Stimulated activated naive CD8-positive, alpha-beta T cell treated with anti-CD3 and anti-CD28 coated beads, Interleukin-15, Interleukin-2, amounts not matched to agents 100 U/mL and 50 U/mL, for 24 hours (primary cell): ENCODE measurements around the gene RFTN1.

Source experiments
- ATAC-seq: fragments of 150-1000 bp; cut with Tn5 transposase; one replicate; pipeline ENCODE4 v1.10.0; 2021
- DNase-seq: peaks from one replicate; pipeline ENCODE4 v3.0.0; 2021

RFTN1 gene

DNA sequence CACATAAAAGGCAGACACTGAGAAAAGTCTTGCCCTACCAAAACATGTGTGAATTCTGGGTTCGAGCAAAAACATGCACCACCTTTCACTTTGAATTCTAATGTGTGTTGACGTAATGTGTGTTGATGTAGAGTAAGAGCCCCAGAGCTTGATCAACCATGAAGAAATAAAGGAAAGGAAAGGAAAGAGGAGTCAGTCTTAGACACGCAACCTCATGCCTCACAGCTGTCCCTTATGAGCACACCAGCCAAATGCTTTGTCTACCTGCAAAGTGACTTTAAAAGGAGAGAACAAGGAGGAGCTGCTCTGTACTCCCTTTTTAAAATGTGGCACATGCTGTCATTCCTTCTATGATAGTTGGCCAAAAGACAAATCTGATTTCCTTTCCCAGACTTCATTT is 80.8 kb downstream of the RFTN1 start:
- no peak for ATAC-seq
- no peak for DNase-seq

- DNase-seq (peak; percentile 12), ATAC-seq (peak; percentile 43)
These were observed 82.5 kb downstream of the RFTN1 start for GRCh38 chr3:16430717-16431630.

GRCh38 chr3:16429086-16429485 is 84.4 kb downstream of the RFTN1 start:
- DNase-seq = no peak
- no peak for ATAC-seq

DNA sequence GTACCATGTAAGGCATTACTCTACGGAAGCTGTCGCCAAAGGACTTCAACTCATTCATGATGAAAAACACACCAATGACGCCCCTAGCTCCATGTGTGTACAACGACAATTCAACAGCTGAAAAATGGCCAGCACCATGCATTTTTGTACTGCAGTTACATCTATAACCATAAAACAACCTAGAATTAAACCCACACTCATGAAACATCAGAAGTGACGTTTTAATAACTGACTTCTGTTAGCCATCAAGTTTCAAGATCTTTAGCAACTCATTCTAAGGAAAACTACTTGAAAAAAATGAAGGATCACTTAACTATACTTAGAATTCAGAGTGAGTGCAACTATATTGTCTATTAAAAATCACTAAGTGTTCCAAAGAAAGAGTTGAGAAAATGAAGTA is 84.9 kb downstream of the RFTN1 start:
- DNase-seq (no peak), ATAC-seq (no peak)

DNA sequence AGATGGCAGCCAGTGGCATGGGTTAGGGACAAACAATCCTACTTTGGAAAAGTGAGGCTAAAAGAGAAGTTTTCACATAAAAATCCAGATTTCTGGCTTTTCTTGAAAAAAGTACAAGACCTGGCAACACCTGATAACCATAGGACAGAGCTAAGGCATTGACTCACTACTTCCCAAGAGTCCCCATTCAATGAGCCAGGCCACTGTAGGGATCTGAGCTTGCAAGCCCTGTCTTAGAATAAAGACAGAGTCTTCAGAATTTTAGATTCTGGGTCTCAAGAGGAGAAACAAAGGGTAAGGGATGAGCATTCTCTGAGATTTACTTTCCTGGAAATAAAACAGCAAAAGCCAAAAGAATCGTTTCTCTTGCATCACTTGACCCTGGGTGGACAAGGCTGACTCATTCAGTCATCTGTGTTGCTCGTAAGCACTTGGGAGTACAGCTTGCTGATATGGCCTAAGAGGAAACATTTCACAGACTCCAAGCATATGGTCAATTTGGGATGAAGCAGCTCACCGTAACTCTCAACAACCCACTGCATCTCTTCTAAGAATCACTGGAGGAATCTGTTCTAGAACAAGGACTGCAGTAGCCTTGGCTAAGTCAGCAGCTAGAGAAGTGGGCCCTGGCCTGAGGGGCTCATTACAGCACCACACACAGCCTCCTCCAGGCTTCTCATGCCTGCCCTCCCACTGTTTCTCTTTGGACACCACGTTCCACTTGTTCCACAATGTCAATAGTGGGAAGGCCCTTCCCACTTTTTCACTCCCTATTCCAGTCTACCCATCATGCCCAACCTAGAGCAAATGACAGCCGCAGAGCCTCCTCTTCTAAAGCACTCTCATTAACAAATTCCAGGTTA is 86.2 kb downstream of the RFTN1 start:
- no peak for ATAC-seq
- DNase-seq = no peak

DNA sequence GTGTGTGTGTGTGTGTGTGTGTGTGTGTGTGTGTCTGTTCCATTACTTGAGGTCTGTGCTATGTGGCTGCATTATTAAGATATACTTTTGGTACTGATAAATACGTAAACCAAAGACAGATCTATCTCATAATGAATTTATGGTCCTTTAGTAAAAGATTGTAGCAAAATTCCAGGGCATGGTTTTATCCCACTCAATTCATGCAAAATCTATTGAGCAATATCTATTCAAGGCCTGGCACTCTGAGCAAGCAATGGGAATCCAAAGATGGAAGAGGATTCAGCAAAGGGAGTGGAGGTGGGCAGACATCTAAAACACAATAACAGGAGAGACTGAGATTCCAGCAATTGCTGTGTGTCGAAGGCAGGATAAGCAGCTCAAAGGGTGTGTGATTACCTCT is 86.8 kb downstream of the RFTN1 start:
- DNase-seq = no peak
- ATAC-seq = no peak

DNA sequence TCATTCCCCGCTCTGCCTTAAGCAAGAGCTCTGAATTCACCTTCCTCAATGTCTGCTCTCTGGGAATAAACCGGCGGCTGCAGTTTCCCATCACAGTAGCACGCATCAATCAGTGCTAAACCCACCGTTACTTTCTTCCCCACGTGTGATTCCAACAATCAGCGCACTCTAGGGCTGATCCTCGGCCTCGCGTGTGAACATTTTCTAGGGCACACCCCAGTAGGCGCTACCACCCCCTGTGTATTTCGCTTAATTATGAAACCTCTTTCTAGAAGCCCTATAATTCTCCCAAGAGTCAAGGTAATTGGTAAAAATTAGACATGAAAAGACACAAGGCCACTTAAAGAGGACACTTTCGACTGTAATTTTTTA is 87.5 kb downstream of the RFTN1 start:
- DNase-seq = no peak
- no peak for ATAC-seq

- ATAC-seq (no peak), DNase-seq (no peak)
These were observed 88.0 kb downstream of the RFTN1 start for GRCh38 chr3:16425398-16426028.

- DNase-seq (no peak), ATAC-seq (no peak)
These were observed 89.4 kb downstream of the RFTN1 start for GRCh38 chr3:16423947-16424673.

GRCh38 chr3:16423298-16423697 is 90.2 kb downstream of the RFTN1 start:
- ATAC-seq = no peak
- no peak for DNase-seq

DNA sequence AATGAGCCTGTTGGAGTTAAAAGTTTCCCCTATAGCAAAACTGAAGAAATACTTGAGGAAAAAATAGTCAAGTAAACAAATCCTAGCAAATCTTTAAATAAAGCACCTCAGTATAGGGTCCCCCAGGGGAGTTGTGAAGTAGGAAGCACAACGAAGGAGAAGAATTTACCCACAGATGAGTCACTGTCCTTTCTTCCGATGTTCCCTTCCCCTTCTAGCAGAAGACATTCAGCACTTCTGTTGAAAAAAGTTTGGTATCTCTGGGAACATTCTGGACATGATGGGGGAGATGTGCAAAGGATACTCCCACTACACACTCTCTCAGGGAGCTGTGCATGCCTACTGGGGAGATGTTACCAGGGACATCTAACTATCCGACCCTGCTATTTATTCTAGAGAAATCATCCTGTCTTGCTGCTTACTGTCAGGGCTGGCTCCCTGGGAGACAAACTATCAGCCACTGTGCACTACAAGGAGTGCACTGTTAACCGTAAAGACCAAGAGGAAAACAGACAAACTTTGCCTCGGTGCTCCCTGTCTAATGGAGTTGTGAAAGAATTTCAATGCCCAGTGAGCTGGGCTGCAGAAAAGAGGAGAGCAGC is 93.8 kb downstream of the RFTN1 start:
- no peak for DNase-seq
- ATAC-seq = no peak

- no peak for DNase-seq
- no peak for ATAC-seq
These were observed 95.4 kb downstream of the RFTN1 start for GRCh38 chr3:16417945-16418739.

DNA sequence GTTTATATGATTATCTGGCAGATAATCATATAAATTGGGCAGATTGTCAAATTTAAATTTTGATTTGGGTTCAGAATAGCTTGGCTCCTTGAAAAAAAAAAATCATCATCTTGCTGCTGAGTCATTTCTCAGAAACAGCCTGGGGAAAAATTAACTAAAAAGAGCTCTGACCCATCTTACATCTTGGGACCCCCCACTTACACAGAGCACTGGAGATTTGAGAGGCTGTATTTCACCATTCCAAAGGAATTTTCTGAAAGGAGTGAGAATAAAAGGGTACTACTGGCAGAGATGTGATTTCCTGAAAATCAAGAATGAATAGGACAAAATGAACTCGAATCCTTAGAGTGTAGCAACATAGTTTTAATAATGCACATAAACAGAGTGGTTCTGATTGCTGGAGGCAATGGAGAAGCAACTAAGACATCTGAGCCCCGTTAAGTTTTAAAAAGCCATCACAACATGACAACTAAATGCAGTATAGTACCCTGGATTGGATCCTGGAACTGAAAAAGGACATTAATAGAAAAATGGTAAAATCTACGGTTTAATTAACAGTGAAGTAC is 97.5 kb downstream of the RFTN1 start:
- DNase-seq = no peak
- no peak for ATAC-seq

DNA sequence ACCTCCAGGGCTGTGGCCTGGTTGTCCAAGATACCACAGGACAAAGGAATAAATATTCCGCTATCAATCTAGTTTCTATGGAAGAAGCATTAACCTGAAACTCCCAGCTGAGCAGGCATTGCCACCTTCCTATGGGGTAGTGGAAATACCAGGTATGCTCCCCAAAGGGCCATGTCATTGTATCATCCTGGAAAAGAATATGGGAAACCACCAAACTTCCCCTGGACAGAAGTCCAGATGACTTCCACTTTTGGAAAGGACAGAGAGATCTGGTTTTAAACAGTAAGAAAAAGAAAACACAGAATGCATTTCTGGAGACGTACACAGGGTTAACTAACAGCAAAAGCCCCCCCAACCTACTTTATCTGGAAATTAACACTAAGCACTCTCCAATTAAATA is 100.2 kb downstream of the RFTN1 start:
- DNase-seq = no peak
- ATAC-seq = no peak

GRCh38 chr3:16412192-16412800 is 101.2 kb downstream of the RFTN1 start:
- DNase-seq (no peak), ATAC-seq (peak; percentile 35)

DNA sequence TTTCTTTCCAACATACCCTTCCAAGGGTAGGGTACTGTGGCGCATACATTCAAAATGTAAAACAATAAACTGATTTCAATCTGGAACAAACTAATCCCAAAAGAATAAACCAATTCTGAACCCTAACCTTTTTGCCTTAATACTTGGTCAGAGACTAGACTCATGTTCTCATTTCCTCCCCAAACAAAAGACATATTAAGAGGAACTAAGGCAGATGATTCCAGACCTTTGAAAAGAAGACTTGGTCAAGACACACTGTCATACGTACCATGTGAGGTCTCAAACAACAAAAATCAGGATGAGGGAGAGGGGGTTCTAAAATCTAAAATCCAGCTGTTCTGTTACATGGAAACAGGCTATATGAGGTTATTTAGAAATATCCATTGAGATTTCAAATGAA is 102.1 kb downstream of the RFTN1 start:
- no peak for DNase-seq
- no peak for ATAC-seq

DNA sequence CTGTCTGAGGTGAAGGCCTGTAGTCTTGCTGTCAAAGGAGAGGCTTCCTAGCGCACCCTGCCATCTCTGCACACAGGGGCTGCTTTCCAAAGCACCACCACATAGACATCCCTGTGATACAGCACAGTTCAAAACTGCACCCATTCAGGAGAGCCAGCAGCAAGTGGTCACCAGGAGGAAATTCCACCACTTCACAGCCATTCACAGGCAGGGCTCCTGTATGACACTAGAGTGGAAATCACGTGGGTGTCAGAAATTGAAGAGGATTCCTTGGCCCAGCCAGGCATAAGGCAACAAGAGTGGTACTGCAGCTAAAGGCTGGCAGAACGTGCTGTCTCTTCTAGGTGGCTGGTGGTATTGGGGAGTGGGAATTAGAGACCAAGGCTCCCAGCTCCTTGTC is 102.8 kb downstream of the RFTN1 start:
- DNase-seq = no peak

DNA sequence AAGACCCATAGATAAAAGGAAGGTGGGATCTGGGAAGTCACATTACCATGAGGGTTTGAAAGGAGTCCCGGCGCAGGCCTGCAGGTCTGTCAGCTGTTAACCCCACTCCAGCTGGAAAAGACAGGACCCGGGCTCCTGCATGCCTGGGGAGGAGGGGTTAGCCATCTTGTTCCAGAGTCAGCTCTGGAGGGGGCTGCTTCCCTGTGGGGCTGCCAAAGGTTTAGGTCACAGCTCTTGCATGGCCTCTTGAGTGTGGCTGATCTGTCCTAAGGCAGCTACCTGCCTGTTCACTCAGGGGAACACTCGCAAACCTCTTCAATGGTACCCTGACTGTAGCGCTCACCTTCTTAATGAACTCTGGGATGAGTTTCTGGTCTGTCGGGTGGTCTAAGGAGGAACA is 104.5 kb downstream of the RFTN1 start:
- no peak for DNase-seq
- ATAC-seq = no peak

More for the DNA sequence above, 102.8 kb downstream of the RFTN1 start:
- peak; percentile 53 for ATAC-seq

DNA sequence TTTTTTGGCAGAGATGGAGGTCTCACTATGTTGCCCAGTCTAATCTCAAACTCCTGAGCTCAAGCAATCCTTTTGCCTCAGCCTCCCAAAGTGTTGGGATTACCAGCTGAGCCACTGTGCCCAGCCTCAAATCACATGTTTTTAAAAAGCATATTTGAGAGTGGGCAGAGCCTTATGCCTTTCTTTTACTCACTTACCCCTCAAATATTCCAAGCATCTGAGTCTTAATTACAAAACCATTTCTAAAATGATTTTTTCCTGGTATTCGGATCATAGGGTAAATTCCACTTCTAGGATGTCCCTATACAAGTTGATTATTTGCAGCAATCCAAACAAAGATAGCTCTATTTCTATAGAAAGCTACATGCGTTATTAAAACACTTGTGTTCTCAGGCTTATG is 106.1 kb downstream of the RFTN1 start:
- no peak for DNase-seq
- no peak for ATAC-seq

- DNase-seq (no peak), ATAC-seq (no peak)
These were observed 106.9 kb downstream of the RFTN1 start for GRCh38 chr3:16406579-16406978.
